KMS-11 (cell line): ENCODE measurements around the gene ACP6.

ENCODE experiments used
- H2AFZ ChIP-seq: fragments of 200-600 bp; sonication (generic); 2 replicates; pipeline ENCODE4 v1.6.1; 2016; ENCODE audit warnings: antibody characterized with exemption, mixed run types, low read depth
- H3K27ac ChIP-seq: fragments of 200-600 bp; sonication (generic); 2 replicates; pipeline ENCODE4 v1.6.1; 2016; ENCODE audit warnings: mild to moderate bottlenecking, mixed run types
- H3K27me3 ChIP-seq: fragments of 200-600 bp; sonication (generic); 2 replicates; pipeline ENCODE4 v1.6.1; 2017; ENCODE audit warnings: mild to moderate bottlenecking, low read depth, mixed run types, moderate library complexity; ENCODE audit not compliant: insufficient read depth
- H3K36me3 ChIP-seq: fragments of 200-600 bp; sonication (generic); 2 replicates; pipeline ENCODE4 v1.6.1; 2017; ENCODE audit warnings: mild to moderate bottlenecking, mixed run types; ENCODE audit not compliant: insufficient read depth
- H3K4me1 ChIP-seq: fragments of 200-600 bp; sonication (generic); 2 replicates; pipeline ENCODE4 v1.6.1; 2016; ENCODE audit warnings: mild to moderate bottlenecking, low read depth, mixed run types; ENCODE audit not compliant: poor library complexity, severe bottlenecking
- H3K4me2 ChIP-seq: fragments of 200-600 bp; sonication (generic); 2 replicates; pipeline ENCODE4 v1.7.0; 2016; ENCODE audit warnings: mild to moderate bottlenecking, mixed run types
- H3K4me3 ChIP-seq: fragments of 200-600 bp; sonication (generic); IDR thresholded peaks from 2 replicates; pipeline ENCODE4 v1.6.1; 2017; ENCODE audit warnings: low read depth, low read length, mixed read lengths; ENCODE audit not compliant: insufficient read depth
- H3K79me2 ChIP-seq: fragments of 200-600 bp; sonication (generic); 2 replicates; pipeline ENCODE4 v1.6.1; 2016; ENCODE audit warnings: low read depth, mixed run types; ENCODE audit not compliant: insufficient read depth
- H3K9ac ChIP-seq: fragments of 200-600 bp; sonication (generic); 2 replicates; pipeline ENCODE4 v1.6.1; 2016; ENCODE audit warnings: mild to moderate bottlenecking, mixed run types
- H4K20me1 ChIP-seq: fragments of 200-600 bp; sonication (generic); 2 replicates; pipeline ENCODE4 v1.6.1; 2016; ENCODE audit warnings: mild to moderate bottlenecking, mixed run types; ENCODE audit not compliant: insufficient read depth
- CTCF ChIP-seq: fragments of 200-600 bp; sonication (generic); conservative IDR thresholded peaks from 2 replicates; pipeline ENCODE4 v1.6.1; 2017; ENCODE audit warnings: low read depth, mild to moderate bottlenecking, antibody characterized with exemption, low read length, moderate library complexity, mixed read lengths

The ACP6 gene

DNA sequence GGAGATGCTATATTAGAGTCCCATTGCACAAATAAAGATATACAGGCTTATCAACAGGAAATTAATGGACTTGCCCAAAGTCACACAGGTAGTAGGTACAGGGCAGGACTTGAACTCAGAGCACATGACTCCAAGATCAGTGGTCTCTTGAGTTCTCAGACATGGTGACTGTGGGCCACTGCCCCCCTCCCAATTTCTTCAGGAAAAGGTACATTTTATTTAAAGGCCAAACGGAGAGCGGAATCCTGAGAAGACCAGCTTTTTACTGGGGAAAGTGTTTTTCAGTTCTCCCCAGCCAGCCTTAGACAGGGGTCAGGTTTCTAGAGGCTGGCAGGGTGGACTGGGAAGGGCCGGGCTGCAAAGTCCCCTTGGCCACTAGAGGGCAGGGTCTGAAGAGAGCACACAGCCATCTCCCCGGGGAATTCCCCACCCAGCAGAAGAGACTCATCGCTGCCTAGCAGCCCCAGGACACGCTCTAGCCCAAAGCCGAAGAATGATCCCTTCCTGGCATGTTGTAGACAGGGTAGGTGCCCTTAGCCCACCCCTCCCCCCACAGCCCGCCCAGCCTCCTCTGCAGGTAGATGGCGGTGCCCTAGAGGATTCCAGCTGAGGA is 29.7 kb downstream of the ACP6 start:
- peak; percentile 100 for TF ChIP-seq CTCF
- Histone ChIP-seq H3K4me1 (peaks cover 16% of the 10 kb centered on the region), H2AFZ (peak overlapping the region; percentile 43), H3K4me2 (peak overlapping the region; percentile 46), H3K36me3 (no peaks in the 10 kb centered on the region), H3K79me2 (no peaks in the 10 kb centered on the region), H3K27ac (0 out of 2 replicates have a peak overlapping the region, but pooled peaks have one; percentile 9), H3K4me3 (peak overlapping the region; percentile 79), H4K20me1 (no peaks in the 10 kb centered on the region), H3K27me3 (no peaks in the 10 kb centered on the region), H3K9ac (peak overlapping the region; percentile 16; the same call in 1 of the 2 replicates)

DNA sequence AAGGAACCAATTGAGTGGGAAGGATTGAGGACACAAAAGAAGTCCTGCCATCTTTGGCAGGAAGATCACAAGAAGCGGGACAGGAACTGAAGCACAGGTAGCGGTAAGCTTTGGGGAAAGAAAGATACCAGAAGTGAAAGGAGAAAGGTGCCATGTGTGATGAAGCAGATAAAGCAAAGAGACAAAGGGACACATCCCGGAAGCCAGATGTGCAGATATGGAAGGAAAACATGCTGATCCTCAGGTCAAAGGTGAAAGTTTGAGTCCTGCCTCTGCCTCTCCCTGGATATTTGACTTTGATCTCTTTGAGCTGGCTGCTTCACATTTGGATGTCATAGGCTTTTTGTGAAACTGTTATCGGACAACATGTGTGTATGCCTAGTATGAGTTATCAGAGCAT is 34.0 kb downstream of the ACP6 start:
- TF ChIP-seq CTCF, result no peak
- Histone ChIP-seq H2AFZ (no peak overlapping the region), H3K27me3 (no peaks in the 10 kb centered on the region), H3K36me3 (no peaks in the 10 kb centered on the region), H3K9ac (no peak overlapping the region), H3K4me2 (no peak overlapping the region), H3K4me3 (no peak overlapping the region), H3K27ac (no peak overlapping the region), H3K4me1 (peaks cover 10% of the 10 kb centered on the region), H4K20me1 (no peaks in the 10 kb centered on the region), H3K79me2 (no peaks in the 10 kb centered on the region)

DNA sequence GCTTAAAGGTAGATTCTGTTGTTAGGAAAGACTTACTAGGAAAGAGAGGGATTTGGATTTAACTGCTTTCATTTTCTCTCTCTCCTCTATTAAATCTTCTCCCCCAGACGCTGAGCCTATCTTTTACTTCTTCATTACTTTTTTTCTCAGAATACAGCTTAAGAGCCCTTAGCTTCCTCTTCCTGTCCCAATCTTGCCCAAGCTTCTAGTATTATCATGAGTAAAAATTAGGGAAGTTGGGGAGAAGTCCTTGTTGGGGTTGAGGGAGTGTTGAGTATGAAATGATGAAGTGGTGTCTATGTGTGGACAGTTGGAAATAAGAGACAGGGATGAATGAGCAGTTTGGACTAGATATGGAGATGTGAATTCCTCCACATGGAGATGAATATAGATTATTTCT is 35.0 kb downstream of the ACP6 start:
- Histone ChIP-seq H3K4me1 (peaks cover under 1% of the 10 kb centered on the region), H3K27ac (no peak overlapping the region), H2AFZ (no peak overlapping the region), H4K20me1 (no peaks in the 10 kb centered on the region), H3K27me3 (no peaks in the 10 kb centered on the region), H3K4me2 (no peak overlapping the region), H3K36me3 (no peaks in the 10 kb centered on the region), H3K4me3 (no peak overlapping the region), H3K9ac (no peak overlapping the region), H3K79me2 (no peaks in the 10 kb centered on the region)
- no peak for TF ChIP-seq CTCF

GRCh38 chr1:147634645-147635044 is 35.7 kb downstream of the ACP6 start:
- no peaks in the 10 kb centered on the region for H4K20me1 ChIP-seq

More at GRCh38 chr1:147634645-147635044, 35.7 kb downstream of the ACP6 start:
- no peak overlapping the region for H3K9ac ChIP-seq
- H3K27ac ChIP-seq, result no peak overlapping the region
- H3K27me3 ChIP-seq, result no peaks in the 10 kb centered on the region
- H3K4me3 ChIP-seq, result no peak overlapping the region
- H3K4me2 ChIP-seq, result no peak overlapping the region
- peaks cover 2% of the 10 kb centered on the region for H3K4me1 ChIP-seq
- TF ChIP-seq CTCF, result no peak
- no peak overlapping the region for H2AFZ ChIP-seq
- H3K36me3 ChIP-seq, result no peaks in the 10 kb centered on the region
- no peaks in the 10 kb centered on the region for H3K79me2 ChIP-seq
